ENCODE measurements around the gene CARNS1.

The CARNS1 gene

GRCh38 chr11:67405196-67405567, 10.3 kb upstream of the CARNS1 start:
- no peak overlapping the region for H3K4me3 ChIP-seq (ENCODE audit: low read depth, low read length)
- TF ChIP-seq, protein P1, sequence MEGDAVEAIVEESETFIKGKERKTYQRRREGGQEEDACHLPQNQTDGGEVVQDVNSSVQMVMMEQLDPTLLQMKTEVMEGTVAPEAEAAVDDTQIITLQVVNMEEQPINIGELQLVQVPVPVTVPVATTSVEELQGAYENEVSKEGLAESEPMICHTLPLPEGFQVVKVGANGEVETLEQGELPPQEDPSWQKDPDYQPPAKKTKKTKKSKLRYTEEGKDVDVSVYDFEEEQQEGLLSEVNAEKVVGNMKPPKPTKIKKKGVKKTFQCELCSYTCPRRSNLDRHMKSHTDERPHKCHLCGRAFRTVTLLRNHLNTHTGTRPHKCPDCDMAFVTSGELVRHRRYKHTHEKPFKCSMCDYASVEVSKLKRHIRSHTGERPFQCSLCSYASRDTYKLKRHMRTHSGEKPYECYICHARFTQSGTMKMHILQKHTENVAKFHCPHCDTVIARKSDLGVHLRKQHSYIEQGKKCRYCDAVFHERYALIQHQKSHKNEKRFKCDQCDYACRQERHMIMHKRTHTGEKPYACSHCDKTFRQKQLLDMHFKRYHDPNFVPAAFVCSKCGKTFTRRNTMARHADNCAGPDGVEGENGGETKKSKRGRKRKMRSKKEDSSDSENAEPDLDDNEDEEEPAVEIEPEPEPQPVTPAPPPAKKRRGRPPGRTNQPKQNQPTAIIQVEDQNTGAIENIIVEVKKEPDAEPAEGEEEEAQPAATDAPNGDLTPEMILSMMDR (IDR thresholded peaks at IDR 0.05; ENCODE audit: low read depth, low read length): no peak

DNA sequence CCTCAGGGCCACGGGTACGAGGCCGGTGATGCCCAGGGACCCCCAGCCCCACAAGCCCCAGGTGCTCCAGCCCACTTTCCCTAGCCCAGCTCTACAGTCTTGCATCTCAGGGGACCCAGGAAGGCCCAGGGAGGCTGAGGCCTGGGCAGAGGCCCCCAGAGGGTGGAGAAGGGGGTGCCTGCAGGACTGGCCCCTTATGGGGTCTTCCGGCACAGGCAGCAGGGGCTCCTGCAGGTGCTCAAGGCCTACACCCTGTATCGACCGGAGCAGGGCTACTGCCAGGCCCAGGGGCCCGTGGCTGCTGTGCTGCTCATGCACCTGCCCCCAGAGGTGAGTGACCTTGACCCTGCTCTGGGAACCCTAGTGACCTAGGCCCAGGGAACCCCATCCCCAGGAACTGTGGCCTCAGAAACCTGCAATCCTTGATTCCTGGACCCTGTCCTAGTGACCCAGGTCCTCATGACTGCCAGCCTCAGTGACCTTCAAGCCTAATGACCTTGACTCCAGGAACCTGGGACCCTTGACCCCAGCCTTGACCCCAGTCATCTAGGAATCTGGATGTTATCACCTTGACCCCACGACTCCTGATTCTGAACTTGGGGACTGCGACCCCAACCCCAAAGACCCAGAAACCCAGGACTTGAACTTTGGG, 9.7 kb upstream of the CARNS1 start:
- TF ChIP-seq, protein P1 (IDR thresholded peaks at IDR 0.05; ENCODE audit: low read depth, low read length): no peak
- no peak overlapping the region for H3K4me3 ChIP-seq (ENCODE audit: low read depth, low read length)

- no peak overlapping the region for H3K4me3 ChIP-seq (ENCODE audit: low read depth, low read length)
- TF ChIP-seq, protein P1 (IDR thresholded peaks at IDR 0.05; ENCODE audit: low read depth, low read length): no peak
Observed at GRCh38 chr11:67406420-67406968, 9.0 kb upstream of the CARNS1 start.

- TF ChIP-seq, protein P1 (IDR thresholded peaks at IDR 0.05; ENCODE audit: low read depth, low read length): no peak
- H3K4me3 ChIP-seq (ENCODE audit: low read depth, low read length): no peak overlapping the region
Observed at GRCh38 chr11:67406969-67407687, 8.3 kb upstream of the CARNS1 start.

DNA sequence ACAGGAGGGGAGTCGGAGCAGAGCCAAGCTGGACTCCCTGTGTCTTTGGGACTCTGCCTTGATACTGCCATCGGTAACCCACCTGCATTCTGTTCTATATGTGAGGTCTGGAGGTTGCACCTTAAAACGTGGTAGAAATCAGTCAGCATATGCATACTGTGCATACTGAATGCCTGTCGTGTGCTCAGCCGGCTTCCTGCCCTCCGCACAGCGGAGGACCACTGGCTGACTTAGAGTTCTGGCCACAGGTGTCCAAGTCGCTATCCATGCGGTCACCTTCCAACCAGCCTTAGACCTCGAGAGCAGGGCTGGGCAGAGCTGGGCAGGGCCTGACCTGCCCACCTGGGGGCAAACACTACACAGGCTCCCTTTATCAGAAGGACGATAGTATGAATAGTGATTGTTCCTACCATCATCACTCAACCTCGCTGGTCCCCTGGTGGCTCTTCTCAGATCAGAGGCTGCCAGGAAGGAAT, 7.8 kb upstream of the CARNS1 start:
- TF ChIP-seq, protein P1 (IDR thresholded peaks at IDR 0.05; ENCODE audit: low read depth, low read length): no peak
- no peak overlapping the region for H3K4me3 ChIP-seq (ENCODE audit: low read depth, low read length)

- H3K4me3 ChIP-seq (ENCODE audit: low read depth, low read length): no peak overlapping the region
Observed at GRCh38 chr11:67408437-67409200, 6.9 kb upstream of the CARNS1 start.

More at GRCh38 chr11:67408437-67409200, 6.9 kb upstream of the CARNS1 start:
- TF ChIP-seq, protein P1 (IDR thresholded peaks at IDR 0.05; ENCODE audit: low read depth, low read length): no peak

Data from WI38 (cell line).